Measurements from ENCODE around the gene NFATC1.
"Not testable (repeated sequence)": the region's sequence is repeated elsewhere in the genome, so short reads cannot be mapped to it uniquely, and the experiment has no call there.

The NFATC1 gene

DNA sequence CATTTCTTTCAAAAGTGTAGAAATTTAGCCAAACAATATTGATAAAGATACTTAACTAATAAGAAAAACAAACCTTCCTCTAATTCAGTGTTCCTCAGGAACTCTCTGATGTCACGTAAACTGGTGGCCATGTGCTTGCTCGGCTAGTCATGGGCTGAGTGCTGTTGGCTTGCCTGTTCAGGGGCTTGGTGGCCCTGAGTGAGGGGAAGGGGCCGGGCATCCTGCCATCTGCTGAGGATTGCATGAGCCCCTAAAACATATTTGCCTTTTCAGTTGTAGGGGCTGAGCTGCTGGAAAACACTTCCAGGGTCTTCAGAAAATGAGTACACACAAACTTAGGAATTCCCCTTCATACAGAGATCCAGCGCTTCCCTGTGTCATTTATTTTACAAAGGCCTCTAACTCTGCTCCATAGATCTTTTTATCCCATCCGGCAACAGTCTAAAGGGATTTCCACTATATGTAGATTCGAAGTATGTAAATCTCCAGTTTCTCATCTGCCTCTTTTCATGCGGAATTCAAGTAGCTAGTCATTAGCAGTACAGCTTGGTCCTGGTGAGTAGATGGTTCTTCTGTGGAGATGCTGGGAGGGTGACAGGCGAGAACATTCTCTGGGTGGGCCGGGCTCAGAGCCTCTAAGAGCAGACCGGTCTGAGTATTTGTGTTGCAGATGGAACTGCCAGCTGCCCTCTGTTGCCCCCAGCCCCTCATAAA lies 20.1 kb upstream of the NFATC1 start:
- no peak for DNase-seq (ENCODE audit: low spot score)

DNA sequence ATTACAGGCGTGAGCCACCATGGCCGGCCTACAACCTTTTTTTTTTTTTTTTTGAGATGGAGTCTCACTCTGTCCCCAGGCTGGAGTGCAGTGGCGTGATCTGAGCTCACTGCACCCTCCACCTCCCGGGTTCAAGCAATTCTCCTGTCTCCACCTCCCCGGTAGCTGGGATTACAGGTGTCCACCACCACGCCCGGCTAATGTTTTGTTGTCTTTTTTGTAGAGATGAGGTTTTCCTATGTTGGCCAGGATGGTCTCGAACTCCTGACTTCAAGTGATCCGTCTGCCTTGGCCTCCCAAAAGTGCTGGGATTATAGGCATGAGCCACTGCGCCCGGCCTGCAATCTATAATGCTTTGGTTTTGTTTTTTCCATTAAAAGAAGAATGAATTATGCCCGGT lies 19.1 kb upstream of the NFATC1 start:
- DNase-seq (ENCODE audit: low spot score): not testable (repeated sequence)

DNA sequence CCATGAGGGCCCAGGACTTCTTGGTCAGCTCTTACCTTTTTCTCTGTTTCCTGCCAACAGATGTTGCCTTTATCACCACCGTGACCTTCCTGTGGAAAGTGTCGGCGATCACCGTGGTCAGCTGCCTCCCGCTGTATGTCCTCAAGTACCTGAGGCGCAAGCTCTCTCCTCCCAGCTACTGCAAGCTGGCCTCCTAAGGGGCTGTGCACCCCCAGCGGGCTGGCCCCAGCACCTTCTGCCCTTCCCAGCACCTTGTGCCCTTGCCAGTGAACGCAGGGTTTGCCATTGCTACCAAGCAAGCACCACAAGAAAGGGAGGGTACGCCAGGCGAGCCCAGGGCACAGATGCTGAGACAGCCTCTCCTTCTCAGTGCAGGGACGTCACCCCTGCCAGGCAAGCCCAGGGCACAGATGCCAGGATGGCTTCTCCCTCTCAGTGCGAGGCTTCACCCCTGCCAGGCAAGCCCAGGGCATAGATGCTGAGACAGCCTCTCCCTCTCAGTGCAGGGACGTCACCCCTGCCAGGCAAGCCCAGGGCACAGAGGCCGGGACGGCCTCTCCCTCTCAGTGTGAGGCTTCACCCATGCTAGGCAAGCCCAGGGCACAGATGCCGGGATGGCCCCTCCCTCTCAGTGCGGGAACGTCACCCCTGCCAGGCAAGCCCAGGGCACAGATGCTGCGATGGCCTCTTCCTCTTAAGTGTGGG lies 18.4 kb upstream of the NFATC1 start:
- DNase-seq (ENCODE audit: low spot score): no peak

DNA sequence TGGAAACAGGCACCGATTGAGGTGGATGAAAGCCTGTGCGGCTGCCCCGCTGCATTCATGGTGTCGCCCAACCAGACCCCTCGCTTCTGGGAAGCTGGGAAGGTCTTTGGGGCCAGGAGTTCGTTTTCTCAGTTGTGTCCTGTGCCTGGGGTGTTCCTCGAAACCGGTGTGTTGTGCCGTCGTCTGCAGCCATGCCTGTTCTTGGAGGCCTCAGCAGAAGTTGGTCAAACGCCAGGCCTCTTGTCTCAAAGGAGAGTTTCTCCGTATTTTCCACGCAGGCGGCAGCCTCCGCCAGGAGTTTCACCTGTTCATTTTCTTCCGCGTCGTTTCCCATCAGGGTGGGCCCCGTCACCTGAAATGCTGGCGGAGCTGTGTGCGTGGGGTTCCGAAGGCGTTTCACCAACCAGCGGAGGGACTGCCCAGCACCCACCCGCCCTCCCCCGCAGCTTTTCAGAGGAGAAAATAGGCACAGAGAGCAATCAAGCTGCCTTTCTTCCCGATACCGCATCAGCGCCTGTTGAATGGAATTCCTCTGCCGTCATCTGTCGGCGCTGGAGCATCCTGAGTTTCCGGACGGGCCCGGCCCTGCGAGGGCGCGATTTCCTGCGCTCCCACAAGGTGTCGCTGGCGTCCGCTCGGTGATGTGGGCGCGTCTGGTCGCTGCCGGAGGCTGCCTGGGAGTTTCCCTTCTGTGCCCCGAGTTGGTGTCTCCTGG lies 17.0 kb upstream of the NFATC1 start:
- DNase-seq (ENCODE audit: low spot score): peak; percentile 62

DNA sequence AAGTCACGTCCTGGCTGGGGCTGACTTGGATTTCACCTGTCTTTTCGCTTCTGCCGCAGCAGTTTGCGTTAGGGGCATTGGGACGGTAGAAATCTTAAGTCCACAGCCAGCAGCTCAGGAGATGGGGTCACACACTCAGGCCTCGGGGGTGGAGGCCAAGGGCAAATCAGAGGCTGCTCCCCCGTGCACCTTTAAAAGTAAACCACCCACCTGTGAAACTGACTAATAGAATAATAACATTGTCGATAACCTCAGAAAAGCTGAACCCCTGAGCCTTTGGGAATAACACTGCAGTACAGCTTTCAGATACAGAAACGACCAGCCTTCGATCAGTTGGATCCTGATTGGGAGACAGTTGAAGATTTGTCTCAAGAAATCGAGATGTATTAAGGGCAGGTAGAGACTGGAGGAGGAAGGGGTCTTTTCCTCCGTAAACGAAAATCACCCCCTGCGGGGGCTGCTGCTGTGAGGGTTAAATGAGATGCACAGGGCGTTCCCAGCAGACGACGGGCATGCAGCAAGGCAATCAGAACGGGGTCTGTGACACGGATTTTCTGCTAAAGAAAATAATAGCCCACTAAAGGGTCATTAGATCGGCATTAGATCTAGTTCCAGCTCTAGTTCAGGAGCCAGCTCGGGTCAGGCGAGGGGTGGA lies 16.4 kb upstream of the NFATC1 start:
- no peak for DNase-seq (ENCODE audit: low spot score)

DNA sequence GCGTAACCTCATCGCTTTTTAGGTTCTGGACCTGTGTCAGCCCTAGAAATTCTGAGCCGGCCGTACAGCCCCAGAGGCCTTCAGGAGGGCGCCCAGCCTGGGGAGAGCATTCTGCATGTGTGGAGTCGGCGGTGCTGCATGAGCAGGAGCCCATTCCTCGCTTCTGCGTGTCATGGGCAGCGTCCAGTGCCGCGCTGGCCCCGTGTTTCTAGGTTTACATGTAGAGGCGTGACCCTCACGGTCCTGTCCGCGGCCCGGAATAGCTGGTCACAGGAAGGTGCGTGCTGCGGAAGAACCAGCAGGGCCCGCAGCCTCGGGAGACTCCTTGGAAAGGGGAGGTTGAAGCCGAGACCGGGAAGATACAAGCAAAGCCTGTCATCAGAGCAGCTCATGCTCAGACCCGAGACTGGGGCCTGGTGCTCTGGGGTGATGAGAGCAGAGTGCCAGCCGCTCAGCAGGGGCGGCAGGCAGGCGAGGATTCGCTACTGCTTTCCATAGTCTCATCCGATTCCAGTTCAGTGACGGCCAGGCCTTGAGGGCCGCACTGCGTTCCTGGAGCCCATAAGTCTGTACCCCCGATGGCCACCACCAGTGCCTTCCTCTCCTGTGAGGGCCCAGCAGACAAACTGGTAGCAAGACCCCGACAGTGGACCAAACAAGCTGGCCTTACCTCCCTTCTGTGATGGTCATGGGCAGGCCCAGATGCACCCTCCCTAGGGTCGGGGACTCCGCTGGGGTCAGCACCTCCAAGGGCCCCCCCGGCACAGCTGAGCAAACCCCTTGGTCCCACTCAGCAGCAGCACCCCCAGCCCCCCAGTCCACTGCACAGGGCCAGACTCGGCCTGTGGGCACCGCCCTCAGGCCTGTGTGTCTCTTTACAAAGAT lies 15.6 kb upstream of the NFATC1 start:
- no peak for DNase-seq (ENCODE audit: low spot score)

DNA sequence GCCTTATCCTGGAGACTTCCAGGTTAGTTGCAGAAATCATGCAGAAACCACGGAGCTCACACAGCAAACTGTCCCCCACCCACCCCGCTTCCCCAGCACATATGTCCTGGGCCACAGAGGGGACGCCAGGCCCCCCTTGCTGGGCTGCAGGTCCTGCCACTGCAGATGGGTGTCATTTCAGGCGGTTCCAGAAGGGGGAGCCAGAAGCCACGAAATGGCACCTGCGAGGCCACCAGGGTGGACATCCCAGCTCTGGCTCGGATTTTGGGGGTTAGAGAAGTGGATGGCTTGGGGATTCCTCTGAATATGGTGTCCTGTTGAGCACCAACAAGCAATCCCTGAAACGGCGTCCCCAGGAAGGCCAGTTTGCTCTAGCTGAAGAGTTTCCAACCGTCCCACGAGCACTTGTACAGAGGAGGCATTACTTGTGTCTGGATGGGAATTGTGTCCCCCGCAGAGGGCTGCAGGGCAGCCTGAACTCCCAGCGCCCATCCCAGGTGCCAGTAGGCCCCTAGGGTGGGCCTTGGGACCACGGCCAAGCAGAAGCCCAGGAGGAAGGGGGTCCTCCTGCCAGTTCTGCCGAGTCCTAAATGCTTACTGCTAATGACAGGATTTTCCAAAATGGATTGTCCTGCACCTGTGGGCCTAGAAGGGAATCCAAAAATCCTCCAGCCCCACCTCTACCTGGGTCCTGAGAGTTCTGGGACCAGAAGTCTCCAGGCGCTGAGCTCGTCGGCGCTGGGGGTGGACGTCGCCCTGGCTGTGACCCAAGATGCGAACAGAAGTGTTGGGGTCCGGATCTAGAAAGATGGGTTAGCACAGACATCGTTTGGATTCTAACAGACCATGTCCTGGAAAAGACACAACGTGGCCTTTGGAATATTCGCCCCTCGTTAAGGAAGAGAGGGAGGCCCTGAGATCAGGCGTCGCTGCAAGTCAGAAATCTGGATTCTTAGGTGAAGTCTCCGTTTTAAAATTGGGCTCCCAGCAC lies 14.6 kb upstream of the NFATC1 start:
- no peak for DNase-seq (ENCODE audit: low spot score)

DNA sequence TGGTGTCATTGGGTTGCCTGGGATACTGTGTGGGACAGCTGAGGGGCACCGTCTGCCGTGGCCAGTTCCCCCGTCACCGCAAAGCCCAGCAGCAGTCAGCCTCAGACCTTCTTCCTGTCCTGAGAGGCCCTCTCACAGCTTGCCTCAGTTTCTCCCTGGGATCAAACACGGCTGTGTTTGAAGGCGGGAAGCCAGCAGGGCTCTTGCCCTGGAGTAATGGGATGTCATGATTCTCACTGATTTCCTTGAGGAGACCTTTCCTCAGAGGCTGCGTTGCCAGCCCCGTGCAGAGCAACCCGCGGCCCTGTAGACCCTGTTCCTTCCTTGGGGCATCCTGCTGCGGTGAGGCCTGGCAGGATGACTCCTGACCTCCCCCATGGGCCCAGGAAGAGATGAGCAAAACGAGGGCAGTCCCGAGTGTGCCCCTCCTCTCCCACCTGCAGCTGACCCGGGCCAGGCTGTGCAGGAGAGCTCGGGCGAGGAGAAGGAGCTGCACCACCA lies 13.9 kb upstream of the NFATC1 start:
- no peak for DNase-seq (ENCODE audit: low spot score)

DNA sequence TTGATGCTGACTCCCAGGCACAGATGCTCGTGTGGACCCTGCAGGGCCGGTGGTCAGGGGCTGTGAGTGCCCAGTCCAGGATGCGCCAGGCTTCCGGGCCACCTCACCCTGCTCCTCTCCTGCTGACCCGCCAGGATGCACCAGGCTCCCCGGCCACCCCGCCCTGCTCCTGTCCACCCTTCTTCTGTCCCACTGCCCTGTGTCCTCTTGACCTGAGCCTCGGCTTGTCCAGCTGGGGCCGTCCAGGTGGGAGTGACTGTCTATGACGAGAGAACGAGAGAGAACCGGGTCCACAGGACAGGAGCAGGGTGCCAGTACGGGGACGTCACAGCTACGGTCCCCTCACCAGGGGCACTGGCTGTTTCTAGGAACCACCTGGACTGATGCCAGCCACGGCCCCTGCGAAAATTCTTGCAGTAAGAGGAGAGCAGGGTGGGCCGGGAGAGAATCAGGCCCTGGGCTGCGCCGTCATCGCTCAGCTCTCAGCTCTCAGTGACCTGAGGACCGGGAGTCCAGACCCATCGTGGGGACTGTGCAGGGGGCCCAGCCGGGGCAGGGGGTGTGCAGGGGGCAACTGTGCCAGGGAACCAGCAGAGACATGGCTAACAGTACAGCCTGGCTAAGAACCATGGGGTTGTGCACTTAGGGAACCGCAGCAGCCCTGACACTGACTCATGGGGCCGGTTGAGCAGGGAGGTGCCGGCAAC lies 12.9 kb upstream of the NFATC1 start:
- no peak for DNase-seq (ENCODE audit: low spot score)

DNA sequence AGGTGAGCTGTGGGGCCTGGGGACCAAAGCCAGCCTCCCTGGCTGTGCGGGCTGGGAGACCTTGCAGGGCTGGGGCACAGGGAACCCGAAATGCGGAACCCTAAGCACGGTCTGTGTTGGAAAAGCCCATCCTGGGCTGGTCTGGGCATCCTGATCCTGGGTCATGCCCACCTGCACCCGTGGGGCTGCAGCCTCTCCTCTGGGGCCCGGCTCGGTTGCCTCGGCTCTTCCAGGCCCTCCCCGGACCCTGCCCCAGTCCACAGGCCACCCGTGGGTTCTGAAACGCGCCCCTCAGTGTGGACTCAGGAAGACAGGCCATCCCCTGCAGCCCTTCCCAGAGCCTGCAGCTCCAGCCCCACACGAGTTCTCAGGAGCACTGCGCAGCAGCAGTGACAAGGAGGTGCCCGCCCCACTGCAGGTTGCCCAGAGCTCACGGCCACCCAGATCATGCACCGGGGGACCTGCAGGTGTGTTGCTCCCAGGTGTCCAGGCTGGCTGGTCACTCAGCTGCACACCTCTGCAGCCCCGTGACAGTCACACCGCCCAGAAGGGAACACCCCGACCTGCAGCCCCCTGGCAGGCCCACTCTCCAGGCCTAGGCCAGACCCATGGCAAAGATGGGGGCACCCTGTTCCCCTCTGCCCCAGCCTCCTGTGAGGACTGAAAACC lies 12.2 kb upstream of the NFATC1 start:
- DNase-seq (ENCODE audit: low spot score): no peak

DNA sequence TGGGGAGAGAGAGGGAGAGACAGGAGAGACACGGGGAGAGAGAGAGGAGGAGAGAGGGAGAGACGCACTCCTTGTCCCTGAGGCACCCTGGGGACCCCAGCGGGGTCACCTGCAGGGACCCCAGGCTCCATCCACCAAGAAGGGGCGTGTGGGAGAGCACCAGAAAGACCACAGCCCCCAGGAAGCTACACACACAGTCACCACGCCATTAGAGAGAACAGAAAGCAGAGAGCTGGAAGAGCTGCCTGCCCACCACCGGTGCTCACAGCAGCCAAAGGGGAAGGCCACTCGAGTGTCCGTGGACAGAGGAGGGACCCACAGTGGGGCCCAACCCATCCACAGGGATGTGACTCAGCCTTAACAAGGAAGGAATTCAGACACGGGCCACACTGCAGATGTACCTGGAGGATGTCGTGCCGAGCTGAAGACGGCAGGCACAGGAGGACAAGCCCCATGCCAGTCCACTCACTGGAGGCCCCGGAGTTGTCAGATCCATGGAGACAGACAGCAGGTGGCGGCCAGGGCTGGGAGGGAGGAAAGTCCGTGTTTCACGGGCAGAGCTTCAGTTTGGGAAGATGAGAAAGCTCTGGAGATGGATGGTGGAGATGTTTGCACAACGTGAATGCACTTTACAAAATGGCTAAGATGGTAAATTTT lies 11.5 kb upstream of the NFATC1 start:
- no peak for DNase-seq (ENCODE audit: low spot score)

DNA sequence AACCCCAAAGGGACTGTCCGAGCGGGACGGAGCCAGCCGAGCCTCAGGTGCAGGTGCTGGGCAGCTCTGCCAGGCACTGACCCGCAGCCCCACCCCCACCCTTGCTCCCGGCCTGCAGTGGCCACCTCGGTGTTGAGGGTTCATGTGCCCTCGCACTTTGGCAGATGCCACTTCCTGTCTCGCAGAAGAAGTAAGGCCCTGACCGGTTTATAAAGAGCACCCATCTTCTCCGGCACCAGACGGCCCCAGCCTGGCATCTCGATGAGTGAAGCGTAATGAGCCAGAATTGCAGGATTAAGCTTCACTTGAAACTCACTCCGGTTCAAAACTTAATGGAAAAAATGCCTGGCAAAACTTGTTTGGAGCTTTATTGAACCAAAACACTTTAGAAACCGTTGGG lies 10.9 kb upstream of the NFATC1 start:
- no peak for DNase-seq (ENCODE audit: low spot score)

DNA sequence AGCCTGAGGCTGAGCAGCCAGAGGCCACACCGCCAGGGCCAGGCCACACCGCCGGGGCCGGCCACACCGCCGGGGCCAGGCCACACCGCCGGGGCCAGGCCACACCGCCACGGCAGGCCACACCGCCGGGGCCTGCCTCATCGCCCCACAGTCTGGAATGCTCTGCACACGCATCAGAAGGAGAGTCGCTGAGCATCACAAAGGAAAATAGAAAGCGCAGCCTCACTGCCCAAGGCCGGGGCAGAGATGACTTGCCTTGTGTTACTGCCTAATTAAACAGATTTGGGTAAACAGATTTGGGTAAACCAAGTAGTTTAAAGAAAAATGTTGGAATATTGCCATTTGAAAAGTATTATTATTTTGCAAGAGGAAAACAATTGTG lies 10.4 kb upstream of the NFATC1 start:
- DNase-seq (ENCODE audit: low spot score): no peak

DNA sequence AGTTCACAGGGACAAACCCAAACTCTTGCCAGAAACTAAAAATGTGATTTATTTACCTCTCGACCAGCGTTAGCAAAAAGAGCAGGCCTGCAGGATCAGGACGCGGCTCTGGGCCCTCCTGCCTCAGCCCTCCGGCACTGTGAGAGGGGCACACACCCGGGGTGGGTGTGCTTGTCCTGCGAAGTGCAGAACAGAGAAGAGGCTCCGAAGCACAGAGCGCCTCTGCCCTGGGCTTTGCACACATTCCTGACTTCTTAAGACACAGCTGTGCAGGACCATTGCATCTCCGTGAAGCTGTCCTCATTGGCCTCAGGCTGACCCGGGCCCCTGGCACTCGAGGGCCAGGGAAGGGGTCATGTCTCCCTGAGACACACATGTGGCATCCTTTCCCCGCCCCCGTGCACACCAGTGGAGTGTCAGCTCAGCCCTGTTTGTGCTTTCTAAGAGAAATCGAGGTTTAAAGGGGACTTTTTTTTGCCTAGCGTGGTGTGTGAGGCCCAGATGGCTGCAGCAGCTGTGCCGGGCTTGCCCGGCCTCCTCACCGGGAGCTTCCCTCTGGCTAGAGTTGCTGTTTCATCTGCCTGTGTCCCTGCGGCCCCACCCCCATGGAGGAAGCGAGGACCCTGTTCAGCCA lies 9.9 kb upstream of the NFATC1 start:
- no peak for DNase-seq (ENCODE audit: low spot score)

DNA sequence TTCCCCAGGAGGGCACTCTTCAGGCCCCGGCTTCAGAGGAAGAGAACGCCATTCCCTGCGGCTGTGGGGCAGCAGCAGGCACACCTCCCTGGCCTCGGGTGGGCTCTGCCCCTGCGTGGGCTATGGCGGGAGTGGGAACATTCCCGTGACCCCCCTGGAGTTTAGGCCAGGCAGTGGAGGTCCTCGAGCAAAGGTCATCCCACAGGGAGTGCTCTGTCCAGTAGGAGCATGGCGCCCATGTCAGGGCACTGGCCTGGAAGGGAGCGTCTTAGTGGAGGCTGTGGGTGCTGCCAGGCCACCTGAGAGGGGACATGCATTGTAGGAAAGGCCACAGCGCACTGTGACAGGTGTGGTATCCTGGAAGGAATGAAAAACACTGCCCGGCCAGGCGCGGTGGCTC lies 9.2 kb upstream of the NFATC1 start:
- DNase-seq (ENCODE audit: low spot score): no peak

DNA sequence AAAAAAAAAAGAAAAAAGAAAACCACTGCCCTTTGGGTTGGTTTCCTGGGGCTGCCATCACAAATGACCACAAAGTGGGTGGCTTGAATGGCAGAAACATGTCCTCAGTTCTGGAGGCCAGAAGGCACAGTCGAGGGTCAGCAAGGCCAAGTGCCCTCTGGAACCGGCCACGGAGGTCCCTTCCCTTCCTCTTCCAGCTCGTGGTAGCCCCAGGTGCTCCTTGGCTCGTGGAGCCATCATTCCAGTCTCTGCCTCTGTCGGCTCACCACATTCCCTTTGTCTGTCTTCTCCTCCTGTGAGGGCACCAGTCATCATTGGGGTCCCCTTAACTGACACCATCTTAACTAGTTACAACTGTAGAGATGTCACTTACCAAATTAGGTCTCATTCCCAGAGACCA lies 8.5 kb upstream of the NFATC1 start:
- no peak for DNase-seq (ENCODE audit: low spot score)

DNA sequence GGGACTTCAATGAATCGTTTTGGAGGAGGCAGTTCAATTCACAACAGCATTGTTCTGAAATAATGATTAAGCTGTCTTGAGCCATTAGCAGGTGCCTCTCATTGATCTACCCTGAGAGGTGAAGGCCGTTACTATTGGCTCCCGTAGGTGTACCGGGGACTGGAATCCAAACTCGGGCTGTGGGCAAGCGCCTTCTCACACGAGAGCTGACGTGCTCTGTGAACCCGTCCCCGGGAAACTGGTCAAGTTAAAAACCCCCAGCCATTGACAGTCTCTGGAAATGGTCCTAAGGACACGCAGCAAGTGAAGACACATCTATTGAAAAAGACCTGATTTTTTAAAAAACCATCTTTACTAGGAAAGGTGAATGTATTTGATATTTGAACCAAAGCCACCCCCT lies 8.1 kb upstream of the NFATC1 start:
- no peak for DNase-seq (ENCODE audit: low spot score)

DNA sequence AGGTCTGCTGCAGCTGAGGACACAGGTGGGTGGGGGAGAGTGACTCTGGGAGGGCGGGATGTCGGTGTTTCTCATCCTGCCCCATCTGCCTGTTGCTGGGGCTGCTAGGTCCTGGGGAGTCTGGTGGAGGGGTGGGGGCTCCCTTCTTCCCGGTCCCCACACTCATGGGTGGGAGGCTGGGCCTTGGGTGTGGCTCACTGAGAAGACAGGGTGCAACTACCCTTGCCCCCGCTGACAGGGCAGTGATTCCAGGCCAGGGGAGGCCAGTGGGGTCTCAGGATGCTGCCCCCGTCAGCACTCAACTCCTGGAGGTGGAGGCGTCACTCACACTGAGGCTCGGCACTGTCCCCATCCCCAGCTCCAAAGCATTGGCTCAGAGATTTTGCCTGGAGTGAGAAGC lies 7.7 kb upstream of the NFATC1 start:
- DNase-seq (ENCODE audit: low spot score): no peak

Data from putamen (tissue), 1 donor.